GM19395 (cell line): Measurements from ENCODE around the gene UBE2O.

Source experiments
- ATAC-seq: cut with Tn5 transposase; IDR thresholded peaks from one replicate; pipeline ENCODE4 v1.9.1; 2021; ENCODE audit warnings: mild to moderate bottlenecking, moderate library complexity; ENCODE audit not compliant: unreplicated experiment

The UBE2O gene

GRCh38 chr17:76452660-76453430, at the start of gene UBE2O:
Gene UBE2O (minus strand): TSS chr17:76453152. CDS start chr17:76453141, 11 bp downstream.
- peak; percentile 75 for ATAC-seq

GRCh38 chr17:76501827-76502307, 48.9 kb upstream of the UBE2O start:
- no peak for ATAC-seq

DNA sequence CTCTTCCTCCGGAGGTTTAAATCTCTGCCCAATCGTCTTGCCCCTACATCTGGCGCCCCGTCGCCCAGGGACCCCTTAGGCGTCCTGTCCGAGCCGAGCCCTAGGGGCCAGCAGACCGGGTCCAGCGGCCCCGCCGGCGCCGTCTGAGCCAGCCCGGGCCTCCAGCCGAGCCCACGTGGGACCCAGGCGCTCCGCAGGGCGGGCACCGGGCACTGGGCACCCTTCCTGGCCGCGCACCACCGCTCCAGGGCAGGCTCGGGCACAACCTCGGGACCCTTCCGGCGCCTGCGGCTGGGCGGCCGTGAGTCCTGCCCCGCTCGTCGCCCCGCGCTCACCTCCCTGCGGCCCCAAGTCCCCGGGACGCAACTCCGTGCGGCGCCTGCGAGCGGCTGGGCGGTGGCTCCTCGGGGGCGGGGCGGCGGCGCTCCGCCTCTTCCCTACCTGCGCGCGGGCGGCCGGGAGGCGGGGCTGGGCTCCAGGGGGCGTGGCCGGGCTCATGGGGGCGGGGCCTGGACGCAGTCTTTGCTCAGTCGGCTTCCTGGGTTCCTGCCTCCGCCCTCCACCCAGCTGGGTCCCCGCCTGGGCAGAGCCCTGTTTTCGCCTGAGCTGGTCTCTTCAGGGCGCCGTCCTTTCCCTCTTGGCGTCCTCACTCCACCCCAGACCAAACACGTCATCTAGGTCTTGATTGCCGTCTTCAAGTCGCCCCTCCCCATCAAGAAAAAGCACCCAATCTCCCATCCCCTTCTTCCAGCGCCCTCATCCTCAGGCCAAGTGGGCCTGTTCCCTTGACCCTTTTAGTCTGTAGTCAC, 48.3 kb upstream of the UBE2O start, which contains the start of gene RHBDF2:
TSS of gene RHBDF2 (minus strand) at position 406 of the 809 bp plus-strand sequence. CDS start 19,899 bp downstream, outside the sequence.
- ATAC-seq: peak; percentile 58

- ATAC-seq: peak; percentile 18
These were observed 47.7 kb upstream of the UBE2O start for GRCh38 chr17:76500747-76501017.

GRCh38 chr17:76500074-76500746, 47.3 kb upstream of the UBE2O start:
- ATAC-seq: no peak

DNA sequence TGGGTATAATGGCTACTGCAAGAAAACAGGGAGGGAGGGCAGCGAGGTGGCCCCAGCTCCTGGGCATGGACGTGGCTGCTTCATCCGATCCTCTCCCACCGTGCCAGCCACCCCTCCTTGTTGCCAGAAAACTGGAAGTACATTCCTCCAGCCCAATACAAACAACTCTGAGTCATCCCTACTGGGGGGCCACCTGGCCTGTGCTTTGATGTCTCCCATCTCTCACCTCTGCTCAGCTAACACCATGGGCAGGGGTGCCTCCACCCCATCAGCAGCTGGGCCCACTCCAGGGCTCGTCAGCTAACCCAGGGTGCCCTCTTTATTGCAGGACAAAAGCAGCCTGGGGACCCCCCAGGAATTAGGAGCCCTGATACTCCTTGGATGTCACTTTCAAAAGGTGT, 46.3 kb upstream of the UBE2O start:
- no peak for ATAC-seq

- ATAC-seq: no peak
These were observed 45.9 kb upstream of the UBE2O start for GRCh38 chr17:76498876-76499251.

- ATAC-seq: no peak
These were observed 45.3 kb upstream of the UBE2O start for GRCh38 chr17:76497979-76498875.

GRCh38 chr17:76497699-76497978, 44.7 kb upstream of the UBE2O start:
- no peak for ATAC-seq

- ATAC-seq: no peak
These were observed 43.5 kb upstream of the UBE2O start for GRCh38 chr17:76496464-76496863.

DNA sequence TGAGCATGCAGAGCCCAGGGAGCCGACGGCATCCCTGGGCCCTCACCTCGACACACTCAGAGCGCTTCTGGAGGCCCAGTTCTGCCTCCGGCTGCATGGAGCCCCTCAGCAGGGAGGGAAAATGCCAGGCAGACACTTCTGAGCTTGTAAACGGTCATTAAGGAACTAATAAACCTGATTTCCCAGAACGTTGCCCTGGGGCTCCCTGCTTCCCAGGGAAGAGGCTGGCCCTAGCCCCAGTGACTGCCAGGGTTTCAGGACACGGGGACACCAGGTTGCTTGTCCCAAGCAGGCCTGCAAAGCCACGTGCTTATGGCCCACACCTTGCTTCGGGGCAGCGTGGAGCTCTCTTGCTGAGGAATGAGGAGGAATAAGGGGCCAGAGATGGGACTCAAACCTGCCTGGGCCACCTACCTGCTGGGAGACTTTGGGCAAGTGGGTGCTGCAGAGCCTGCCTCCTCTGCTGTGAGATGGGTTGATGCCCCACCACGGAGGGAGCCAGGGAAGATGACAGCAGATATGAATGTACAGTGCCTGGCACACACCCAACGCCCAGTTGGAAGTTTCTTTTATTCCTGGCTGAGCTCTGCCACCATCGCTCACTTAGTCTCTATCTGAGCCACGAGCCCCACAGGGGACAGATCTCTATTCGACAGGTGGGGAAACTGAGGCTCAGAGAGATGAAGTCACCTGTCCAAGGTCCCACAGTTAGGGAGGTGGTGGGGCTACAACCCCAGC, 42.9 kb upstream of the UBE2O start:
- ATAC-seq: no peak

GRCh38 chr17:76493505-76494167, 40.7 kb upstream of the UBE2O start:
- ATAC-seq: no peak

DNA sequence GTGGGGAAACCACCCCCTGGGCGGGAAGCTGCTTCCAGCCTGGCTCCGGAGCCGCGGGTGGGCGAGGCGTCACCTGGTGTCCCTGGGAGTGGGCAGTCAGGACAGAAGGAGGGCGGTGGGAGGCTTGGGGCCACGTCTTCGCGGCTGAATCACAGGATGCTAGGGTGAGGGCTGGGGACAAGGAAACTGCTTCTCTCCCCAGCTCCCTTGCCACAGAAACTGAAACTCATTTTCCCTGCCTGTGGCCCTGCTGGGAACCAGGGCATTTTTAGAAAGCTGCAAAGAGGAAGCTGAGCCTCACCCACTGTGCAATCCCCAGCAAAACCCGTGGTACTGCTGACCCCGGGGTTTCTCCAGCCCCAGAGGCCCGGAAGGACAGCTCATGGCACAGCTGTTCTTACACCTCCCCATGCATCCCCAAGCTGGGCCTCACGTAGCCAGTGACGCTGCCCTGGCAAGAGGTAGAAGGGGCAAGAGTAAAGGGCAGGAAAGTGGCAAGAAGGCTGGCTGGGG, 40.1 kb upstream of the UBE2O start:
- ATAC-seq: peak; percentile 40

- ATAC-seq: peak; percentile 37
These were observed 39.4 kb upstream of the UBE2O start for GRCh38 chr17:76492123-76492988.

DNA sequence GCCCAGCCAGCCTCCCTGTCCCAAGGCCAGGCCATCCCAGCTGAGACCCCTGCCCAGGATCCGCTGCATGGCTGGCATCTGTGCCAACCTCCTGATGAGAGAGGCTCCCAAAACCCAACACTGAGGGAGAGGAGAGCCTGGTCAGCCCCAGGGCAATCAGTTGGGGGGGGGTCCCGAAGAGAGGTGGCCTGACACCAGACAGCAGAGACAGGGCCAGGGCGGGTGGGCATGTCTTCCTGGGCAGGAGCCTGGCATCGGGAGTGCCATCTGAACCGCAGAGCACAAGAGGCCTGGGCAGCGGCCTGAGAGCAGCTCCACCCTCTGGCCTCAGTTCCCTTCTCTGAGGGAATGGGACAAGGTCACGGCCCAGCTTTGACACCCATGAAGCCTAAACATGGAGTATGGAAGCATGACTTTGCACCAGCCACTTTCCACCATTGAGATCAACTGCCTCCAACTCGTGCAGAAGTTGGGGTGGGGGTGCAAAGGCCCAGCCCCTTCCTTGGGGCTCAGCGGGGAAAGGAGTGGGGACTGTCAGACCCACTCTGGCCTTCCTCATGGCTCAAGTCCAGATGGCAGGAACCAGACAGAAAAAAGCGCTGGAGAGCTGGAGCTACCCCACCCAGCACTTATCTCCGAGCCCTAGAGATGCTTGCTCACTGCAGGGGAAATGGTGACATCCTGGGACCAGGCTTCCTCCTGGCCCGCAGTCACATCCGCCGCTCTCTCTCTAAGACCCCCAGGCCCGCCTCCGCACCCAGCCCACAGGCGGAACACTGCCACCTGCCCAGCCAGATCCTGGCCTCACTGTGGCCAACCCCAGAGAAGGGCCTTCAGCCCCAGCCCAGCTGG, 38.5 kb upstream of the UBE2O start:
- ATAC-seq: peak; percentile 7

GRCh38 chr17:76490112-76490710, 37.3 kb upstream of the UBE2O start:
- ATAC-seq: no peak
